GM12874 (cell line): ENCODE data around the gene ADCY1.

Experiments
- CTCF ChIP-seq: IDR thresholded peaks from 2 replicates; pipeline ENCODE4 v1.5.1; 2011; ENCODE audit warnings: low read depth, mild to moderate bottlenecking, control low read depth, low read length, moderate library complexity; ENCODE audit not compliant: insufficient read depth

ADCY1 gene

DNA sequence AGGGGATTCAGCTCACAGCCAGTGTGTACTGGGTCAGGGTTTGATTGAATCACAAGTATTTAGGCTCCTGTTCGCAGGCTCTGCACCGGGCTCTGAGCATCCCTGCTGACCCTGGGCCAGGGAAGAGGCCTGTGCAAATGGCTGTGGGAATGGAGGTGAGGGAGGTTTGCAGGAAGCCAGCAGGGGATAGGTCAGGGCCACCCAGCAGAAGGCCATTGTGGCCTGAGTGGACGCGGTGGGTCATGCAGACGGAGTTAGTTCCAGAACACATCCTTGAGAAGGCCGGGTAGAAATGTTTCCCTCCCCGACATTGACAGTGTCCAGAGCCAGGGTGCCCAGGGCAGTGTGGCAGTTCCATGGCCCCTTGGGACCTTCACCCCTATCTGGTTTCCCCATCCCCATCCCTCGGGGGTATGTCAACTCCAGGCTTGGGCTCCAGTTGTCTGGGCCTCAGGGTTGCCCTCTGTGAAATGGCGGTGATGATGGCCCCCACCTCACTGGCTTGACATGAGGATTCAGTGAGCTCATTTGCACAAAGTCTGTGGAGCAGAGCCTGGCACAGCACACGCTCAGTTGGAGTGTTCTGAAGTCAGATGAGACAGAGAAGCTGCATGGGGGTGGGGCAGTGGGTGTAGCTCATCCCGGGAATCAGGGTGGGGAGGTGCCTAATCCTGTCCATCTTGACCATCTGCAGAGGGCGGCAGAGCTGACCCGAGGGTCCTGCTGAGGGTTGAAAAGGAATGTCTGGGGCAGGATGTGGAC lies 107.6 kb downstream of the ADCY1 start:
- no peak for TF ChIP-seq CTCF

DNA sequence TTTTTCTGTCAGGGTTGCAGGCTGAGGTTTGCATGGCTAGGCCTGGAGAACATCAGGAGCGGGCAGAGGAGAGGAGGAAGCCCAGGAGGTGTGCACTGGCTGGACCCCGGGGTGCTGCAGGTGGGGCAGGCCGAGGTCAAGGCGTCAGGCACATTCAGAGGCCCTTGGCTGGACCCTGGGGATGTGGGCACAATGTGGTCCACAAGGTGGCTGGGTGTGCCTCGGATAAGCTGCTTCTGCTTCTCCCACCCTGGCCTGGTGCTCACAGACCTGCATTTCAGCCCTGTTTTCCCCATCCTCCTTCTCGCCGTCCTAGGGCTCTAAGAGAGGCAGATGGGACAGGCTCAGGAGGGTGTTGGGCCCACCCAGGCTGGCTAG lies 108.2 kb downstream of the ADCY1 start:
- no peak for TF ChIP-seq CTCF

DNA sequence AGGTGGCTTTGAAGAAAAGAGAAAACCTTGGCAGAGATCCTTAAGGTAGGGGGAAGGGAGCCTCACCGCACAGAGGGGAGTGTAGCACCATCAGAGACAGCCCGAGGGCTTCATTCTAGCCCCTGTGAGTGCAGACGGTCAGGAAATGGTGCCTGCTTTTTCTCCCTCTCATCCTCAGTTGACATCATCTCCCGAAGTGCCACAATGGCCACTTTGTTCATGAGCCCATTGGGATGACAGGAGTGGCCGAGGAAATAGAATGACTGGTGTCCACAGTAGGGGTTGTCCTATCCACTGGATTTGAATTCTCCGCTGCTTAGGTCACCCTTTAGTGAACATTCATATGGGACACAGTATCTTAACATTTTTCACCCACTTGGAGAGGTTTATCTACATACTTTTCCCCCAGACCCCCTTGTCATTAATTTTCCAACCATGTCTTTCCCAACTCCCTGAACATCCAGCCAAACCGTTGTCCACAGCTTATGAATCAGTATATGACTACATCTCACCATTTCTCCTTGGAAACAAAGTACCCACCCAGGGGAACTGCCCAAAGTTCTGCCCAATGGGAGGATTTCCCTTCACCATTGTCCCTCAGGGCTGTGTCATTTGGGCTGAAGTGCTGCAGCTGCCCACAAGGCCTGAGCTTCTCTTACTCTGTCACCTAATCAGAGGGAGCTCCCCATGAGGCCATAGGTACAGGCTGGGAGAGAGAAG lies 108.8 kb downstream of the ADCY1 start:
- no peak for TF ChIP-seq CTCF

- TF ChIP-seq CTCF = no peak
Observed at GRCh38 chr7:45683556-45684148, 109.5 kb downstream of the ADCY1 start.

- no peak for TF ChIP-seq CTCF
Observed at GRCh38 chr7:45684910-45685618, 110.9 kb downstream of the ADCY1 start.

DNA sequence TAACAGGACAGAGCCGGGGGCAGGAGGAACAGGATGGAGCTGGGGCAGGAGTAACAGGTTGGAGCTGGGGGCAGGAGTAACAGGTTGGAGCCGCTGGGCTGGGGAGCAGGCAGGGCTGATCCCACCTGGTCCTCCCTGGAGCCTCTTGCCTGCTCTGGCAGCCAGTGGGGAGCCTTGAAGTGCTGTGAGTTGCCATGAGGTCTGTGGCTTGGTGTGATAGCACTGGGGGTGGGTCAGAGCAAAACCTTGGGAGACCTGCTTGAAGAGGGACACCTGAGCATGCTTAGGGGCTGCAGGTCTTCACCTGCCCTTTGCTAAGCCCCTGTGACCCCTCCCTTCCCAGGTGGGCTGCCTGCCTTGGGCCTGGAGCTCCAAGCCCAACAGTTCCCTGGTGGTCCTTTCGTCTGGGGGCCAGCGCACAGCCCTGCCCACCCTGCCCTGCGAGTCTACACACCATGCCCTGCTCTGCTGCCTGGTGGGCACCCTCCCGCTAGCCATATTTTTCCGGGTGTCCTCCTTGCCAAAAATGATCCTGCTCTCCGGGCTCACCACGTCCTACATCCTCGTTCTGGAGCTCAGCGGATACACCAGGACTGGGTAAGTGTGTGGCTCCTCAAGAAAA lies 111.6 kb downstream of the ADCY1 start:
- no peak for TF ChIP-seq CTCF
